ENCODE data around the gene AKR1A1. TPM values are rescaled to one million over a fixed set of nuclear protein-coding genes. Genes with fewer than 3 reads are reported as not detected.

AKR1A1 gene
- total and polyA plus RNA-seq, 5 donors from 2014 or later: 53.1 to 117 (median 93.9) TPM

DNA sequence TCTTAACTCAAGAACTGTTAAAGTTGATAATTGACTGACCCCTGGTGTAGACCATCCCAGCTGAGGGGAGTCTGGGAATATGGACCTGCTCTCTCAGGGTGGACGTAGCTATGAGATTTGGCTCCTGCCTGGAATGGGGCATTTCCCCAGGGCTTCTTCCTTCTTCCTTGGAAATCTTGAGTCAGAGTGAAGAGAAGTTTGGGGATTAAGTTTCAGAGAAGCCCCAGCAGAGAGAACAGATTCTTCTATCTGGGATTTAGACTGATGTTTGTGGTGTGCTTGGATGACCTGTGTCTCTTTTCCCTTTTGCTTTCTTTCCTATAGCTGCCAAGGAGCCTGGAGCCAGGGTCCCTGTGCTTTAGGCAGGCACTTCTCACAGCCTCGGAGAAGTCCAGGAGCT, 13.2 kb downstream of the AKR1A1 start:
- Mint-ChIP-seq H3K27ac (peak overlapping the region in 1 of 3 donors; percentile 32), H3K27me3 (no peaks in the 10 kb centered on the region), H3K4me3 (no peak overlapping the region), H3K4me1 (peaks cover 4 to 11% (median 5%) of the 10 kb centered on the region in 4 donors), H3K9me3 (no peaks in the 10 kb centered on the region), H3K36me3 (peaks cover 38% of the 10 kb centered on the region)
- Histone ChIP-seq H3K27me3 (ENCODE audit: control insufficient read depth, insufficient read depth, low read length) (no peaks in the 10 kb centered on the region), H3K4me3 (ENCODE audit: low read depth, low read length) (no peak overlapping the region), H3K9me3 (ENCODE audit: control insufficient read depth in 2 of 2, low read length in 2 of 2) (no peaks in the 10 kb centered on the region), H3K4me1 (ENCODE audit: control insufficient read depth, insufficient read depth, low read length, poor library complexity, severe bottlenecking) (no peaks in the 10 kb centered on the region), H3K27ac (ENCODE audit: insufficient read depth, low read length, poor library complexity, severe bottlenecking) (no peak overlapping the region), H3K36me3 (ENCODE audit: control insufficient read depth, insufficient read depth, low read length) (peaks cover 33% of the 10 kb centered on the region)
- ATAC-seq (ENCODE audit: low read depth in 2 of 2) (no peak), DNase-seq (no peak)

GRCh38 chr1:45566722-45567121, 16.1 kb downstream of the AKR1A1 start:
- H3K27ac Mint-ChIP-seq: peak overlapping the region in 1 of 3 donors; percentile 5

GRCh38 chr1:45567911-45568310, 17.3 kb downstream of the AKR1A1 start:
- peaks cover 0 to 5% (median 2%) of the 10 kb centered on the region in 4 donors for H3K4me1 Mint-ChIP-seq
- Histone ChIP-seq H3K27ac (ENCODE audit: insufficient read depth, low read length, poor library complexity, severe bottlenecking) (no peak overlapping the region), H3K27me3 (ENCODE audit: control insufficient read depth, insufficient read depth, low read length) (no peaks in the 10 kb centered on the region), H3K4me1 (ENCODE audit: control insufficient read depth, insufficient read depth, low read length, poor library complexity, severe bottlenecking) (no peaks in the 10 kb centered on the region), H3K36me3 (ENCODE audit: control insufficient read depth, insufficient read depth, low read length) (peaks cover 30% of the 10 kb centered on the region), H3K4me3 (ENCODE audit: low read depth, low read length) (no peak overlapping the region), H3K9me3 (ENCODE audit: control insufficient read depth in 2 of 2, low read length in 2 of 2) (no peaks in the 10 kb centered on the region)
- no peak overlapping the region for H3K27ac Mint-ChIP-seq
- H3K9me3 Mint-ChIP-seq: no peaks in the 10 kb centered on the region
- H3K27me3 Mint-ChIP-seq: no peaks in the 10 kb centered on the region
- no peak for DNase-seq
- H3K36me3 Mint-ChIP-seq: peaks cover 35% of the 10 kb centered on the region
- ATAC-seq (ENCODE audit: low read depth in 2 of 2): no peak
- H3K4me3 Mint-ChIP-seq: no peak overlapping the region

More at GRCh38 chr1:45566722-45567121, 16.1 kb downstream of the AKR1A1 start:
- no peak for DNase-seq
- H3K36me3 ChIP-seq (ENCODE audit: control insufficient read depth, insufficient read depth, low read length): peaks cover 34% of the 10 kb centered on the region
- H3K4me3 ChIP-seq (ENCODE audit: low read depth, low read length): no peak overlapping the region
- no peaks in the 10 kb centered on the region for H3K4me1 ChIP-seq (ENCODE audit: control insufficient read depth, insufficient read depth, low read length, poor library complexity, severe bottlenecking)
- Mint-ChIP-seq H3K27me3 (no peaks in the 10 kb centered on the region), H3K9me3 (no peaks in the 10 kb centered on the region), H3K4me1 (peaks cover 0 to 5% (median 2%) of the 10 kb centered on the region in 4 donors), H3K36me3 (peaks cover 39% of the 10 kb centered on the region), H3K4me3 (no peak overlapping the region)
- H3K9me3 ChIP-seq (ENCODE audit: control insufficient read depth in 2 of 2, low read length in 2 of 2): no peaks in the 10 kb centered on the region
- ATAC-seq (ENCODE audit: low read depth in 2 of 2): no peak
- no peak overlapping the region for H3K27ac ChIP-seq (ENCODE audit: insufficient read depth, low read length, poor library complexity, severe bottlenecking)
- no peaks in the 10 kb centered on the region for H3K27me3 ChIP-seq (ENCODE audit: control insufficient read depth, insufficient read depth, low read length)

- Histone ChIP-seq H3K27ac (ENCODE audit: insufficient read depth, low read length, poor library complexity, severe bottlenecking) (no peak overlapping the region), H3K4me1 (ENCODE audit: control insufficient read depth, insufficient read depth, low read length, poor library complexity, severe bottlenecking) (no peaks in the 10 kb centered on the region), H3K27me3 (ENCODE audit: control insufficient read depth, insufficient read depth, low read length) (no peaks in the 10 kb centered on the region), H3K9me3 (ENCODE audit: control insufficient read depth in 2 of 2, low read length in 2 of 2) (no peaks in the 10 kb centered on the region), H3K36me3 (ENCODE audit: control insufficient read depth, insufficient read depth, low read length) (peaks cover 30% of the 10 kb centered on the region), H3K4me3 (ENCODE audit: low read depth, low read length) (no peak overlapping the region)
- H3K27me3 Mint-ChIP-seq: no peaks in the 10 kb centered on the region
- no peak overlapping the region for H3K27ac Mint-ChIP-seq
- peaks cover 0 to 5% (median 2%) of the 10 kb centered on the region in 4 donors for H3K4me1 Mint-ChIP-seq
- ATAC-seq (ENCODE audit: low read depth in 2 of 2) (no peak), DNase-seq (no peak)
- H3K9me3 Mint-ChIP-seq: no peaks in the 10 kb centered on the region
- H3K4me3 Mint-ChIP-seq: no peak overlapping the region
- peaks cover 35% of the 10 kb centered on the region for H3K36me3 Mint-ChIP-seq
These were observed 17.8 kb downstream of the AKR1A1 start for GRCh38 chr1:45568421-45568820.

GRCh38 chr1:45569571-45569961, 18.9 kb downstream of the AKR1A1 start:
- Mint-ChIP-seq H3K4me3 (no peak overlapping the region), H3K4me1 (peaks cover 0 to 3% (median 1%) of the 10 kb centered on the region in 4 donors), H3K27me3 (no peaks in the 10 kb centered on the region), H3K9me3 (no peaks in the 10 kb centered on the region), H3K36me3 (peaks cover 32% of the 10 kb centered on the region), H3K27ac (peak overlapping the region in 2 of 3 donors; percentile 28 to 74)
- ATAC-seq (ENCODE audit: low read depth in 2 of 2) (no peak), DNase-seq (no peak)
- Histone ChIP-seq H3K27me3 (ENCODE audit: control insufficient read depth, insufficient read depth, low read length) (no peaks in the 10 kb centered on the region), H3K27ac (ENCODE audit: insufficient read depth, low read length, poor library complexity, severe bottlenecking) (no peak overlapping the region), H3K9me3 (ENCODE audit: control insufficient read depth in 2 of 2, low read length in 2 of 2) (no peaks in the 10 kb centered on the region), H3K4me1 (ENCODE audit: control insufficient read depth, insufficient read depth, low read length, poor library complexity, severe bottlenecking) (no peaks in the 10 kb centered on the region), H3K36me3 (ENCODE audit: control insufficient read depth, insufficient read depth, low read length) (peaks cover 22% of the 10 kb centered on the region), H3K4me3 (ENCODE audit: low read depth, low read length) (no peak overlapping the region)

GRCh38 chr1:45569962-45570581, 19.4 kb downstream of the AKR1A1 start:
- Mint-ChIP-seq H3K36me3 (peaks cover 32% of the 10 kb centered on the region), H3K9me3 (no peaks in the 10 kb centered on the region), H3K27ac (peak overlapping the region in 2 of 3 donors; percentile 56 to 74), H3K4me1 (peaks cover 0 to 3% (median under 1%) of the 10 kb centered on the region in 4 donors), H3K4me3 (no peak overlapping the region), H3K27me3 (no peaks in the 10 kb centered on the region)
- H3K27me3 ChIP-seq (ENCODE audit: control insufficient read depth, insufficient read depth, low read length): no peaks in the 10 kb centered on the region
- no peak overlapping the region for H3K27ac ChIP-seq (ENCODE audit: insufficient read depth, low read length, poor library complexity, severe bottlenecking)
- DNase-seq (peak; percentile 54 to 82 (median 73)), ATAC-seq (ENCODE audit: low read depth in 2 of 2) (peak; percentile 85 to 90)
- H3K36me3 ChIP-seq (ENCODE audit: control insufficient read depth, insufficient read depth, low read length): peaks cover 22% of the 10 kb centered on the region
- H3K4me3 ChIP-seq (ENCODE audit: low read depth, low read length): no peak overlapping the region
- H3K9me3 ChIP-seq (ENCODE audit: control insufficient read depth in 2 of 2, low read length in 2 of 2): no peaks in the 10 kb centered on the region
- no peaks in the 10 kb centered on the region for H3K4me1 ChIP-seq (ENCODE audit: control insufficient read depth, insufficient read depth, low read length, poor library complexity, severe bottlenecking)

DNA sequence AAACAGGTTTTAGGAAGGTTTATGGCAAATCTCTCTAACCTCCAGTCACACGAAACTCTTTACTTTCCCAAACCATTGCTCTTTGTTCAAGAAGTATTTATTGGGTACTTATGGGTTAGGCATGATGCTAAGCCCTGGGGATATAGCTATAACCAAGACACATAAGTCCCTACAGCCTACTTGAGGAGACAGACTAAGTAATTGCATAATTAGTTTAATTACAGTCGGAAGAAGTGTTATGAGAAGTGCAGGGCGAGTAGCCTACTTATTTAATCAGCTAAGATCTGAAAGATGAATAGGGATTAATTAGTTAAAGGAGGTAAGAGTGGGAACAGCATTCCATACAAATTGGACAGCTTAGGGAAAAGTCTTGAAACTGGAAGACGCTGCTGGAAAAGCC, 20.0 kb downstream of the AKR1A1 start:
- Histone ChIP-seq H3K4me3 (ENCODE audit: low read depth, low read length) (no peak overlapping the region), H3K27ac (ENCODE audit: insufficient read depth, low read length, poor library complexity, severe bottlenecking) (no peak overlapping the region), H3K4me1 (ENCODE audit: control insufficient read depth, insufficient read depth, low read length, poor library complexity, severe bottlenecking) (no peaks in the 10 kb centered on the region), H3K27me3 (ENCODE audit: control insufficient read depth, insufficient read depth, low read length) (no peaks in the 10 kb centered on the region), H3K36me3 (ENCODE audit: control insufficient read depth, insufficient read depth, low read length) (peaks cover 22% of the 10 kb centered on the region), H3K9me3 (ENCODE audit: control insufficient read depth in 2 of 2, low read length in 2 of 2) (no peaks in the 10 kb centered on the region)
- H3K27me3 Mint-ChIP-seq: no peaks in the 10 kb centered on the region
- no peaks in the 10 kb centered on the region for H3K9me3 Mint-ChIP-seq
- peaks cover 32% of the 10 kb centered on the region for H3K36me3 Mint-ChIP-seq
- H3K4me3 Mint-ChIP-seq: no peak overlapping the region
- no peak overlapping the region for H3K27ac Mint-ChIP-seq
- DNase-seq: no peak
- peaks cover 0 to 3% (median under 1%) of the 10 kb centered on the region in 4 donors for H3K4me1 Mint-ChIP-seq
- no peak for ATAC-seq (ENCODE audit: low read depth in 2 of 2)

DNA sequence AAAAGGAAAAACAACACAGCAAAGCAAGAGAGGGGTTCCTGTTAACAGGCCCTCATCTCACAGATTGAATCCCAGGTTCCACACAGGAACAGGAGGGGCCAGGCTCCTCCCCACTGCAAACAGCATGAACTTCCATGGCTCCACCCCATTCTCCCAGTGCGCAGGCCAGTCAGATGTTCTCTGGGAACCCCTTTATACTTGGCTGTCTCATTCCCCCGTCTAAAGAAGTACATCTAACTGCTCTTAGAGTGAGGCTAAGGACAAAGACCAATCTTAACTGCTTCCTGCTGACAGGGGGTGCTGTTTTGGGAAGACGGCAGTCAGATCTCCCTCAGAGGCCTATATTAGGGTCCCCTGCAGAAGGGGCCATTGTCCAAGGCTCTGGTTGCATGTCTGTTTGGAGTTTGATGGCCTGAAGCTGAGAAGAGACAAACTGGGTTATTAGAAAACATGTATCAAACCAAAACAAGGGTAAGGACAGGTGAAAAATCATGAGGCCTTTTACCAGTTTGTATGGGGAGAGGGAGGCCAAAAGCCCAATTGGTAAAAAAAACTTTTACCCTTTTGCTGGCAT, 22.7 kb downstream of the AKR1A1 start:
- Histone ChIP-seq H3K27me3 (ENCODE audit: control insufficient read depth, insufficient read depth, low read length) (no peaks in the 10 kb centered on the region), H3K4me3 (ENCODE audit: low read depth, low read length) (no peak overlapping the region), H3K36me3 (ENCODE audit: control insufficient read depth, insufficient read depth, low read length) (peaks cover 9% of the 10 kb centered on the region), H3K9me3 (ENCODE audit: control insufficient read depth in 2 of 2, low read length in 2 of 2) (no peaks in the 10 kb centered on the region), H3K4me1 (ENCODE audit: control insufficient read depth, insufficient read depth, low read length, poor library complexity, severe bottlenecking) (no peaks in the 10 kb centered on the region), H3K27ac (ENCODE audit: insufficient read depth, low read length, poor library complexity, severe bottlenecking) (no peak overlapping the region)
- Mint-ChIP-seq H3K4me1 (no peaks in the 10 kb centered on the region), H3K4me3 (no peak overlapping the region), H3K36me3 (peaks cover 15% of the 10 kb centered on the region), H3K27me3 (no peaks in the 10 kb centered on the region), H3K9me3 (no peaks in the 10 kb centered on the region), H3K27ac (no peak overlapping the region)
- ATAC-seq (ENCODE audit: low read depth in 2 of 2) (no peak), DNase-seq (no peak)
